Right renal cortex interstitium (tissue), 3 donors: ENCODE measurements around the gene APOL1. TPM values are rescaled to one million over a fixed set of nuclear protein-coding genes. Genes with fewer than 3 reads are reported as not detected.
A peak's percentile ranks its signal among the peaks of the same experiment; 100 is the strongest.
"Not testable (repeated sequence)": the region's sequence is repeated elsewhere in the genome, so short reads cannot be mapped to it uniquely, and the experiment has no call there.

Experiments used
- DNase-seq, 3 donors: peaks; one replicate each; pipeline ENCODE4 v3.0.0-alpha.2; 2013; ENCODE audit warnings: low read depth in 3 of 3, low spot score in 2 of 3
- polyA plus RNA-seq, 3 donors: library from polyadenylated mRNA; unstranded; fragments of 120-200 nt; gene quantifications; one replicate each; pipeline ENCODE4 v1.2.1, GENCODE V29; 2013; ENCODE audit not compliant: insufficient read length in 3 of 3

Gene APOL1
- polyA plus RNA-seq: 10 to 100 TPM; 12.3 to 13.7 (median 13.1) TPM

GRCh38 chr22:36252754-36253522 lies at the start of gene APOL1:
Gene APOL1 (plus strand): TSS chr22:36253133. CDS start chr22:36254956, 1,823 bp downstream.
- DNase-seq: no peak

GRCh38 chr22:36203441-36203840 lies 49.5 kb upstream of the APOL1 start:
- not testable (repeated sequence) for DNase-seq

GRCh38 chr22:36204001-36204631 lies 48.8 kb upstream of the APOL1 start:
- DNase-seq: no peak

GRCh38 chr22:36204632-36205015 lies 48.3 kb upstream of the APOL1 start:
- no peak for DNase-seq

GRCh38 chr22:36205573-36205972 lies 47.4 kb upstream of the APOL1 start:
- DNase-seq: not testable (repeated sequence)

- DNase-seq: no peak
Measured at GRCh38 chr22:36206255-36206654, 46.7 kb upstream of the APOL1 start.

- DNase-seq: no peak
Measured at GRCh38 chr22:36208162-36208765, 44.7 kb upstream of the APOL1 start.

GRCh38 chr22:36208914-36209313 lies 44.0 kb upstream of the APOL1 start:
- no peak for DNase-seq

GRCh38 chr22:36209488-36209908 lies 43.4 kb upstream of the APOL1 start:
- not testable (repeated sequence) for DNase-seq

- DNase-seq: no peak
Measured at GRCh38 chr22:36210224-36210623, 42.7 kb upstream of the APOL1 start.

- DNase-seq: no peak
Measured at GRCh38 chr22:36211237-36211861, 41.6 kb upstream of the APOL1 start.

- no peak for DNase-seq
Measured at GRCh38 chr22:36212901-36213300, 40.0 kb upstream of the APOL1 start.

GRCh38 chr22:36213586-36213985 lies 39.3 kb upstream of the APOL1 start:
- no peak for DNase-seq

- DNase-seq: no peak
Measured at GRCh38 chr22:36215981-36216380, 37.0 kb upstream of the APOL1 start.

- no peak for DNase-seq
Measured at GRCh38 chr22:36218648-36219193, 34.2 kb upstream of the APOL1 start.

- DNase-seq: no peak
Measured at GRCh38 chr22:36220451-36220921, 32.4 kb upstream of the APOL1 start.

- peak in 1 of 3 donors; percentile 38 for DNase-seq
Measured at GRCh38 chr22:36221799-36222751, 30.9 kb upstream of the APOL1 start.

- no peak for DNase-seq
Measured at GRCh38 chr22:36222887-36223450, 30.0 kb upstream of the APOL1 start.

- DNase-seq: no peak
Measured at GRCh38 chr22:36223504-36223903, 29.4 kb upstream of the APOL1 start.
